Measurements from ENCODE around the gene GRIN2A. TPM values are rescaled to one million over a fixed set of nuclear protein-coding genes. Genes with fewer than 3 reads are reported as not detected.

The GRIN2A gene
- total RNA-seq, 2 experiments from 2014 or later, result not detected

GRCh38 chr16:9907752-9908151 is 274.5 kb downstream of the GRIN2A start:
- Mint-ChIP-seq H3K4me1 (ENCODE audit: low read depth) (no peaks in the 10 kb centered on the region), H3K36me3 (ENCODE audit: low read depth) (no peaks in the 10 kb centered on the region), H3K9me3 (peaks cover 2% of the 10 kb centered on the region), H3K27me3 (no peaks in the 10 kb centered on the region), H3K4me3 (no peak overlapping the region), H3K27ac (no peak overlapping the region)
- ChIA-PET CTCF (no interaction called here), POLR2A (no interaction called here)
- DNase-seq (no peak), ATAC-seq (no peak)
- TF ChIP-seq CTCF (IDR thresholded peaks at IDR 0.05), result no peak
- intact Hi-C loops (cut with micrococcal nuclease), result no loop called here

GRCh38 chr16:9906218-9906617 is 276.0 kb downstream of the GRIN2A start:
- POLR2A ChIA-PET, result no interaction called here
- CTCF ChIA-PET, result no interaction called here
- intact Hi-C loops (cut with micrococcal nuclease), result no loop called here
- TF ChIP-seq CTCF (IDR thresholded peaks at IDR 0.05), result no peak
- Mint-ChIP-seq H3K36me3 (ENCODE audit: low read depth) (no peaks in the 10 kb centered on the region), H3K4me3 (no peak overlapping the region), H3K9me3 (peaks cover 3% of the 10 kb centered on the region), H3K4me1 (ENCODE audit: low read depth) (no peaks in the 10 kb centered on the region), H3K27ac (no peak overlapping the region), H3K27me3 (no peaks in the 10 kb centered on the region)
- ATAC-seq (no peak), DNase-seq (no peak)

GRCh38 chr16:9904526-9904925 is 277.7 kb downstream of the GRIN2A start:
- H3K4me3 Mint-ChIP-seq, result no peak overlapping the region
- no peaks in the 10 kb centered on the region for H3K27me3 Mint-ChIP-seq
- POLR2A ChIA-PET, result no interaction called here
- H3K27ac Mint-ChIP-seq, result no peak overlapping the region
- H3K36me3 Mint-ChIP-seq (ENCODE audit: low read depth), result no peaks in the 10 kb centered on the region
- H3K4me1 Mint-ChIP-seq (ENCODE audit: low read depth), result no peaks in the 10 kb centered on the region
- TF ChIP-seq CTCF (IDR thresholded peaks at IDR 0.05), result no peak
- CTCF ChIA-PET, result no interaction called here
- peaks cover 2% of the 10 kb centered on the region for H3K9me3 Mint-ChIP-seq
- ATAC-seq (no peak), DNase-seq (no peak)
- intact Hi-C loops (cut with micrococcal nuclease), result no loop called here

- H3K9me3 Mint-ChIP-seq, result peaks cover 2% of the 10 kb centered on the region
- H3K27ac Mint-ChIP-seq, result no peak overlapping the region
- DNase-seq (no peak), ATAC-seq (no peak)
- intact Hi-C loops (cut with micrococcal nuclease), result no loop called here
- H3K4me1 Mint-ChIP-seq (ENCODE audit: low read depth), result no peaks in the 10 kb centered on the region
- H3K27me3 Mint-ChIP-seq, result no peaks in the 10 kb centered on the region
- H3K4me3 Mint-ChIP-seq, result no peak overlapping the region
- H3K36me3 Mint-ChIP-seq (ENCODE audit: low read depth), result no peaks in the 10 kb centered on the region
- CTCF ChIA-PET, result no interaction called here
- TF ChIP-seq CTCF (IDR thresholded peaks at IDR 0.05), result no peak
- POLR2A ChIA-PET, result interaction anchor here (0.6 kb wide), 1 partner anchor 14 kb away, joined by 3 read pairs; no protein-coding TSS in a partner anchor
These were observed 281.7 kb downstream of the GRIN2A start for GRCh38 chr16:9900576-9900975.

- POLR2A ChIA-PET, result no interaction called here
- no peaks in the 10 kb centered on the region for H3K27me3 Mint-ChIP-seq
- H3K27ac Mint-ChIP-seq, result no peak overlapping the region
- no peak for DNase-seq
- no peak for TF ChIP-seq CTCF (IDR thresholded peaks at IDR 0.05)
- no peaks in the 10 kb centered on the region for H3K4me1 Mint-ChIP-seq (ENCODE audit: low read depth)
- peaks cover 2% of the 10 kb centered on the region for H3K9me3 Mint-ChIP-seq
- intact Hi-C loops (cut with micrococcal nuclease), result no loop called here
- no peak overlapping the region for H3K4me3 Mint-ChIP-seq
- no peak for ATAC-seq
- no peaks in the 10 kb centered on the region for H3K36me3 Mint-ChIP-seq (ENCODE audit: low read depth)
- CTCF ChIA-PET, result no interaction called here
These were observed 283.7 kb downstream of the GRIN2A start for GRCh38 chr16:9898555-9898954.

Measured in activated CD8-positive, alpha-beta T cell treated with anti-CD3 and anti-CD28 coated beads for 36 hours (primary cell).